HepG2 (cell line): ENCODE measurements around the gene PTPDC1. TPM values are rescaled to one million over a fixed set of nuclear protein-coding genes. Genes with fewer than 3 reads are reported as not detected.
A peak's percentile ranks its signal among the peaks of the same experiment; 100 is the strongest.

Experiments
- ATAC-seq: fragments of 200-7000 bp; cut with Tn5 transposase; 3 replicates; pipeline ENCODE4 v1.9.1; 2020; ENCODE audit warnings: mild to moderate bottlenecking, moderate library complexity
- BruUV-seq: library from RNA; stranded (reverse); fragments of 400-500 nt; replicated peaks from 2 replicates; lab custom pipeline; 2021; lab: Mats Ljungman, UMichigan
- CTCF ChIA-PET: fragments of 300-600 bp; formaldehyde crosslinking; extraction: SDS; loops from one replicate; lab custom pipeline; 2021; ENCODE audit warnings: low total read pairs, inconsistent platforms, low intra/inter-chr PET ratio; lab: Yijun Ruan, JAX
- POLR2A ChIA-PET: fragments of 350-600 bp; sonication (Branson Sonifier 250); formaldehyde crosslinking; loops from one replicate; lab custom pipeline; 2020; ENCODE audit warnings: antibody characterized with exemption, inconsistent platforms; lab: Yijun Ruan, JAX
- DNase-seq: peaks from one replicate; pipeline ENCODE4 v3.0.0-alpha.2; 2015; ENCODE audit warnings: low spot score
- FAIRE-seq: peaks from 3 replicates; lab custom pipeline; 2011; peaks lifted over from hg19 to GRCh38; lab: Jason Lieb, UNC
- H2AFZ ChIP-seq: one replicate; pipeline ENCODE4 v1.6.1; 2011; ENCODE audit warnings: low read length, inconsistent platforms
- H3K27ac ChIP-seq: fragments of 300-600 bp; 3 replicates; pipeline ENCODE4 v1.8.0; 2011; ENCODE audit warnings: mixed run types, mild to moderate bottlenecking, mixed read lengths, low read length, inconsistent platforms; ENCODE audit not compliant: insufficient read depth; ENCODE audit errors: extremely low read length
- H3K27me3 ChIP-seq, 2 experiments: fragments of 200-600 bp in 1 of 2; 2 replicates in 1 of 2; 3 replicates in 1 of 2; pipeline versions ENCODE4 v1.6.0 to v1.8.0; 2011; ENCODE audit warnings: low read length in 2 of 2, mild to moderate bottlenecking in 2 of 2, moderate library complexity in 2 of 2, inconsistent platforms in 1 of 2; ENCODE audit not compliant: insufficient read depth in 2 of 2, control insufficient read depth in 1 of 2
- H3K36me3 ChIP-seq, 2 experiments: fragments of 200-600 bp in 1 of 2; replicated peaks in 1 of 2; 2 replicates in 1 of 2; 3 replicates in 1 of 2; pipeline versions ENCODE4 v1.5.1 to v1.8.0; 2011; ENCODE audit warnings: low read length in 2 of 2, inconsistent platforms in 1 of 2; ENCODE audit not compliant: insufficient read depth in 2 of 2, control insufficient read depth in 1 of 2
- H3K4me1 ChIP-seq: 2 replicates; pipeline ENCODE4 v1.5.1; 2012; ENCODE audit warnings: low read length, inconsistent platforms; ENCODE audit not compliant: insufficient read depth
- H3K4me2 ChIP-seq: 2 replicates; pipeline ENCODE4 v1.6.0; 2011; ENCODE audit warnings: low read depth, low read length, inconsistent platforms
- H3K4me3 ChIP-seq, 3 experiments: fragments of 200-600 bp in 1 of 3; sonication (generic), shearing (Covaris generic) in 1 of 3; replicated peaks in 1 of 3; 2 replicates each; pipeline ENCODE4 v1.5.1; 2011 to 2016; ENCODE audit warnings: low read length in 3 of 3, inconsistent platforms in 2 of 3, low read depth in 2 of 3, mild to moderate bottlenecking in 2 of 3, control low read depth in 1 of 3, mixed read lengths in 1 of 3; ENCODE audit not compliant: insufficient read depth in 1 of 3
- H3K79me2 ChIP-seq: one replicate; pipeline ENCODE4 v1.6.1; 2011; ENCODE audit warnings: low read length, inconsistent platforms; ENCODE audit not compliant: insufficient read depth
- H3K9ac ChIP-seq: 2 replicates; pipeline ENCODE4 v1.6.0; 2011; ENCODE audit warnings: mild to moderate bottlenecking, low read depth, low read length, inconsistent platforms; ENCODE audit not compliant: insufficient read depth
- H3K9me3 ChIP-seq: 2 replicates; pipeline ENCODE4 v1.5.1; 2012; ENCODE audit warnings: mild to moderate bottlenecking, low read length
- H4K20me1 ChIP-seq: 2 replicates; pipeline ENCODE4 v1.6.0; 2011; ENCODE audit warnings: inconsistent platforms, mild to moderate bottlenecking, low read length, moderate library complexity; ENCODE audit not compliant: insufficient read depth
- ATF5 ChIP-seq: sonication (generic); formaldehyde crosslinking; IDR thresholded peaks from 2 replicates; pipeline ENCODE4 v1.4.0; 2020; ENCODE audit warnings: mild to moderate bottlenecking, low read depth, missing genetic modification reagents
- PAXIP1 ChIP-seq: sonication (generic); formaldehyde crosslinking; conservative IDR thresholded peaks from 2 replicates; pipeline ENCODE4 v1.4.0; 2020; ENCODE audit warnings: mild to moderate bottlenecking, missing genetic modification reagents, moderate library complexity
- SMAD9 ChIP-seq: sonication (generic); formaldehyde crosslinking; IDR thresholded peaks from 2 replicates; pipeline ENCODE4 v1.5.1; 2020; ENCODE audit warnings: mild to moderate bottlenecking, missing genetic modification reagents
- SPEN ChIP-seq: sonication (generic); formaldehyde crosslinking; IDR thresholded peaks from 2 replicates; pipeline ENCODE4 v1.5.1; 2020; ENCODE audit warnings: low read depth, mild to moderate bottlenecking, missing genetic modification reagents
- ZBTB8A ChIP-seq: sonication (generic); formaldehyde crosslinking; IDR thresholded peaks from 2 replicates; pipeline ENCODE4 v1.4.0; 2020; ENCODE audit warnings: mild to moderate bottlenecking, low read depth, missing genetic modification reagents, borderline replicate concordance
- ZFX ChIP-seq: sonication (generic); formaldehyde crosslinking; IDR thresholded peaks from 2 replicates; pipeline ENCODE4 v1.4.0; 2020; ENCODE audit warnings: mild to moderate bottlenecking, low read depth, missing genetic modification reagents, moderate library complexity
- ZNF577 ChIP-seq: sonication (generic); formaldehyde crosslinking; IDR thresholded peaks from 2 replicates; pipeline ENCODE4 v1.4.0; 2020; ENCODE audit warnings: mild to moderate bottlenecking, low read depth, missing genetic modification reagents, borderline replicate concordance
- WGBS: methylation state at CpG from one replicate; pipeline ENCODE4 v1.1.6; 2017; ENCODE audit warnings: low lambda C conversion rate; 5-methylcytosine and 5-hydroxymethylcytosine counted together
- in situ Hi-C: cut with HindIII; loops from 2 replicates; pipeline ENCODE4 v1.10.0; 2017; ENCODE audit warnings: low pct_unique_long_range_greater_than_20kb; ENCODE audit not compliant: extremely low pct_ligation_motif_present
- intact Hi-C: fragments of 100-400 bp; cut with micrococcal nuclease; formaldehyde crosslinking; loops from one replicate; pipeline ENCODE4 v1.10.0; 2022; ENCODE audit not compliant: unreplicated experiment
- polyA plus RNA-seq, 8 experiments: library from polyadenylated mRNA; depleted of rRNA in 3 of 8; stranded (reverse) in 7 of 8; unstranded in 1 of 8; fragments of >200 nt; fragmentation: Illumina TruSeq in 4 of 8; extraction: Trizol in 4 of 8; gene quantifications; 2 replicates each; pipeline versions ENCODE4 v1.2.1 to v1.2.3, GENCODE V29; 2011 to 2016; ENCODE audit warnings: low read depth in 4 of 8, missing spikeins in 1 of 8, mixed read lengths in 1 of 8; ENCODE audit not compliant: insufficient read depth in 1 of 8
- total RNA-seq, 5 experiments: library from RNA; depleted of rRNA; stranded (reverse); fragments of >200 nt; fragmentation: Illumina TruSeq; extraction: Trizol; gene quantifications; 2 replicates each; pipeline ENCODE4 v1.2.3, GENCODE V29; 2016; ENCODE audit warnings: low read depth in 1 of 5
- TF ChIP-seq, protein P1 (sequence below): sonication (generic); IDR thresholded peaks from 2 replicates; pipeline ENCODE4 v1.6.1; 2016; ENCODE audit warnings: low read depth, borderline replicate concordance
- TF ChIP-seq, protein P2 (sequence below): sonication (generic); formaldehyde crosslinking; IDR thresholded peaks from 2 replicates; pipeline ENCODE4 v1.5.0; 2020; ENCODE audit warnings: missing genetic modification reagents, mild to moderate bottlenecking, borderline replicate concordance
- TF ChIP-seq, protein P3 (sequence below): IDR thresholded peaks from 2 replicates; pipeline ENCODE4 v1.4.0; 2020; ENCODE audit warnings: mild to moderate bottlenecking, missing genetic modification reagents

Gene PTPDC1
- total and polyA plus RNA-seq, 2 of the 13 experiments (the other 11 are each of a cell fraction or from before 2014, with no cell fraction given) = 6.1 to 8.6 TPM

GRCh38 chr9:94057918-94058317 is 26.3 kb upstream of the PTPDC1 start:
- CTCF ChIA-PET = no interaction called here
- Histone ChIP-seq H3K79me2 (no peaks in the 10 kb centered on the region), H4K20me1 (no peaks in the 10 kb centered on the region), H3K4me2 (no peak overlapping the region; the same call in 1 of the 2 replicates), H3K27ac (no peak overlapping the region), H3K27me3 (no peaks in the 10 kb centered on the region), H2AFZ (no peak overlapping the region), H3K4me1 (peaks cover 19% of the 10 kb centered on the region), H3K4me3 (no peak overlapping the region), H3K9ac (no peak overlapping the region), H3K36me3 (no peaks in the 10 kb centered on the region), H3K9me3 (peaks cover 9% of the 10 kb centered on the region; the same call in 1 of the 2 replicates)
- in situ Hi-C loops = no loop called here
- peak; percentile 58; the same call in 2 of the 3 replicates for ATAC-seq
- BruUV-seq = no TSS peak
- no peak for FAIRE-seq
- no peak for DNase-seq
- intact Hi-C loops = no loop called here
- POLR2A ChIA-PET = no interaction called here
- WGBS = 87% methylated on average over 1 of the region's 1 CpG
- no peak for TF ChIP-seq ZFX (CRISPR knock-in tag)
- TF ChIP-seq, protein P1, sequence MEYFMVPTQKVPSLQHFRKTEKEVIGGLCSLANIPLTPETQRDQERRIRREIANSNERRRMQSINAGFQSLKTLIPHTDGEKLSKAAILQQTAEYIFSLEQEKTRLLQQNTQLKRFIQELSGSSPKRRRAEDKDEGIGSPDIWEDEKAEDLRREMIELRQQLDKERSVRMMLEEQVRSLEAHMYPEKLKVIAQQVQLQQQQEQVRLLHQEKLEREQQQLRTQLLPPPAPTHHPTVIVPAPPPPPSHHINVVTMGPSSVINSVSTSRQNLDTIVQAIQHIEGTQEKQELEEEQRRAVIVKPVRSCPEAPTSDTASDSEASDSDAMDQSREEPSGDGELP = peak; percentile 84
- TF ChIP-seq ZBTB8A (CRISPR knock-in tag) = no peak
- no peak for TF ChIP-seq ZNF577 (CRISPR knock-in tag)
- TF ChIP-seq SMAD9 (CRISPR knock-in tag) = no peak
- TF ChIP-seq, protein P2, sequence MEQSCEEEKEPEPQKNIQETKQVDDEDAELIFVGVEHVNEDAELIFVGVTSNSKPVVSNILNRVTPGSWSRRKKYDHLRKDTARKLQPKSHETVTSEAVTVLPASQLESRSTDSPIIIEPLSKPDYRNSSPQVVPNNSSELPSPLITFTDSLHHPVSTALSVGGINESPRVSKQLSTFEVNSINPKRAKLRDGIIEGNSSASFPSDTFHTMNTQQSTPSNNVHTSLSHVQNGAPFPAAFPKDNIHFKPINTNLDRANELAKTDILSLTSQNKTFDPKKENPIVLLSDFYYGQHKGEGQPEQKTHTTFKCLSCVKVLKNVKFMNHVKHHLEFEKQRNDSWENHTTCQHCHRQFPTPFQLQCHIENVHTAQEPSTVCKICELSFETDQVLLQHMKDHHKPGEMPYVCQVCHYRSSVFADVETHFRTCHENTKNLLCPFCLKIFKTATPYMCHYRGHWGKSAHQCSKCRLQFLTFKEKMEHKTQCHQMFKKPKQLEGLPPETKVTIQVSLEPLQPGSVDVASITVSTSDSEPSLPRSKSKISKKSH (CRISPR knock-in tag) = no peak
- TF ChIP-seq ATF5 (CRISPR knock-in tag) = no peak
- TF ChIP-seq SPEN (CRISPR knock-in tag) = peak; percentile 21; the same call in 1 of the 2 replicates
- no peak for TF ChIP-seq PAXIP1
- TF ChIP-seq, protein P3, sequence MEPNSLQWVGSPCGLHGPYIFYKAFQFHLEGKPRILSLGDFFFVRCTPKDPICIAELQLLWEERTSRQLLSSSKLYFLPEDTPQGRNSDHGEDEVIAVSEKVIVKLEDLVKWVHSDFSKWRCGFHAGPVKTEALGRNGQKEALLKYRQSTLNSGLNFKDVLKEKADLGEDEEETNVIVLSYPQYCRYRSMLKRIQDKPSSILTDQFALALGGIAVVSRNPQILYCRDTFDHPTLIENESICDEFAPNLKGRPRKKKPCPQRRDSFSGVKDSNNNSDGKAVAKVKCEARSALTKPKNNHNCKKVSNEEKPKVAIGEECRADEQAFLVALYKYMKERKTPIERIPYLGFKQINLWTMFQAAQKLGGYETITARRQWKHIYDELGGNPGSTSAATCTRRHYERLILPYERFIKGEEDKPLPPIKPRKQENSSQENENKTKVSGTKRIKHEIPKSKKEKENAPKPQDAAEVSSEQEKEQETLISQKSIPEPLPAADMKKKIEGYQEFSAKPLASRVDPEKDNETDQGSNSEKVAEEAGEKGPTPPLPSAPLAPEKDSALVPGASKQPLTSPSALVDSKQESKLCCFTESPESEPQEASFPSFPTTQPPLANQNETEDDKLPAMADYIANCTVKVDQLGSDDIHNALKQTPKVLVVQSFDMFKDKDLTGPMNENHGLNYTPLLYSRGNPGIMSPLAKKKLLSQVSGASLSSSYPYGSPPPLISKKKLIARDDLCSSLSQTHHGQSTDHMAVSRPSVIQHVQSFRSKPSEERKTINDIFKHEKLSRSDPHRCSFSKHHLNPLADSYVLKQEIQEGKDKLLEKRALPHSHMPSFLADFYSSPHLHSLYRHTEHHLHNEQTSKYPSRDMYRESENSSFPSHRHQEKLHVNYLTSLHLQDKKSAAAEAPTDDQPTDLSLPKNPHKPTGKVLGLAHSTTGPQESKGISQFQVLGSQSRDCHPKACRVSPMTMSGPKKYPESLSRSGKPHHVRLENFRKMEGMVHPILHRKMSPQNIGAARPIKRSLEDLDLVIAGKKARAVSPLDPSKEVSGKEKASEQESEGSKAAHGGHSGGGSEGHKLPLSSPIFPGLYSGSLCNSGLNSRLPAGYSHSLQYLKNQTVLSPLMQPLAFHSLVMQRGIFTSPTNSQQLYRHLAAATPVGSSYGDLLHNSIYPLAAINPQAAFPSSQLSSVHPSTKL (CRISPR knock-in tag) = peak; percentile 25; the same call in 1 of the 2 replicates
